HEK293T (cell line): ENCODE data around the gene DNAAF5.

Experiments used
- CTCF ChIA-PET: fragments of 350-600 bp; formaldehyde crosslinking; extraction: SDS; loops from one replicate; lab custom pipeline; 2021; ENCODE audit warnings: antibody characterized with exemption, inconsistent platforms; lab: Yijun Ruan, JAX
- POLR2A ChIA-PET: fragments of 350-600 bp; formaldehyde crosslinking; extraction: SDS; loops from one replicate; lab custom pipeline; 2020; ENCODE audit warnings: antibody characterized with exemption, inconsistent platforms; lab: Yijun Ruan, JAX
- DNase-seq: peaks from one replicate; pipeline ENCODE4 v3.0.0; 2012; ENCODE audit warnings: mixed read lengths; ENCODE audit errors: extremely low spot score
- ARNT ChIP-seq: fragments of 450-650 bp; IDR thresholded peaks from 2 replicates; pipeline ENCODE4 v1.6.1; 2017; ENCODE audit warnings: mild to moderate bottlenecking
- BHLHE40 ChIP-seq: fragments of 450-650 bp; IDR thresholded peaks from 2 replicates; pipeline ENCODE4 v1.6.1; 2016; ENCODE audit warnings: mild to moderate bottlenecking, moderate library complexity, borderline replicate concordance
- CTBP1 ChIP-seq: fragments of 450-650 bp; IDR thresholded peaks from 2 replicates; pipeline ENCODE4 v1.6.1; 2016; ENCODE audit warnings: borderline replicate concordance
- ELF4 ChIP-seq: fragments of 450-650 bp; IDR thresholded peaks from 2 replicates; pipeline ENCODE4 v1.6.1; 2017; ENCODE audit warnings: antibody characterized with exemption
- FOXA1 ChIP-seq: fragments of 450-650 bp; IDR thresholded peaks from 2 replicates; pipeline ENCODE4 v1.6.1; 2016; ENCODE audit warnings: mild to moderate bottlenecking
- FOXK2 ChIP-seq: fragments of 450-650 bp; IDR thresholded peaks from 2 replicates; pipeline ENCODE4 v1.6.1; 2016; ENCODE audit warnings: mild to moderate bottlenecking
- FOXM1 ChIP-seq: fragments of 450-650 bp; IDR thresholded peaks from 2 replicates; pipeline ENCODE4 v1.6.1; 2017; ENCODE audit warnings: mild to moderate bottlenecking, borderline replicate concordance
- HDGF ChIP-seq: fragments of 450-650 bp; IDR thresholded peaks from 2 replicates; pipeline ENCODE4 v1.6.1; 2017; ENCODE audit warnings: antibody characterized with exemption, borderline replicate concordance
- L3MBTL2 ChIP-seq: fragments of 450-650 bp; conservative IDR thresholded peaks from 2 replicates; pipeline ENCODE4 v1.6.1; 2016; ENCODE audit warnings: mild to moderate bottlenecking
- LEF1 ChIP-seq: fragments of 450-650 bp; IDR thresholded peaks from 2 replicates; pipeline ENCODE4 v1.6.1; 2017; ENCODE audit warnings: mild to moderate bottlenecking, borderline replicate concordance
- NFRKB ChIP-seq: fragments of 450-650 bp; IDR thresholded peaks from 2 replicates; pipeline ENCODE4 v1.6.1; 2016; ENCODE audit warnings: mild to moderate bottlenecking, moderate library complexity
- PKNOX1 ChIP-seq: fragments of 450-650 bp; IDR thresholded peaks from 2 replicates; pipeline ENCODE4 v1.6.1; 2016
- SP1 ChIP-seq: fragments of 450-650 bp; IDR thresholded peaks from 2 replicates; pipeline ENCODE4 v1.6.1; 2017
- SUZ12 ChIP-seq: fragments of 450-650 bp; IDR thresholded peaks from 2 replicates; pipeline ENCODE4 v1.6.1; 2016; ENCODE audit warnings: mild to moderate bottlenecking
- TARDBP ChIP-seq: fragments of 450-650 bp; IDR thresholded peaks from 2 replicates; pipeline ENCODE4 v1.6.1; 2016
- ZNF384 ChIP-seq: fragments of 450-650 bp; IDR thresholded peaks from 2 replicates; pipeline ENCODE4 v1.6.1; 2016

DNAAF5 gene

GRCh38 chr7:776381-776780, 49.9 kb downstream of the DNAAF5 start:
- POLR2A ChIA-PET, result no interaction called here
- CTCF ChIA-PET, result no interaction called here
- no peak for DNase-seq
- TF ChIP-seq FOXM1 (no peak), SUZ12 (no peak), PKNOX1 (no peak), LEF1 (no peak), FOXK2 (no peak), TARDBP (no peak), L3MBTL2 (no peak), SP1 (no peak), ELF4 (no peak), CTBP1 (no peak), HDGF (no peak), NFRKB (no peak)

- ChIA-PET POLR2A (no interaction called here), CTCF (no interaction called here)
- no peak for DNase-seq
- TF ChIP-seq ZNF384 (no peak), SP1 (no peak), CTBP1 (no peak)
These were observed 50.7 kb downstream of the DNAAF5 start for GRCh38 chr7:776992-777727.

GRCh38 chr7:777728-778078, 51.2 kb downstream of the DNAAF5 start:
- POLR2A ChIA-PET, result no interaction called here
- CTCF ChIA-PET, result interaction anchor here (0.7 kb wide), 1 partner anchor 10 kb away, joined by 3 read pairs; no protein-coding TSS in a partner anchor
- TF ChIP-seq BHLHE40 (no peak), ELF4 (no peak), SP1 (no peak), PKNOX1 (no peak), TARDBP (no peak), LEF1 (no peak), ZNF384 (no peak), FOXA1 (no peak), FOXM1 (no peak), L3MBTL2 (no peak), SUZ12 (no peak), NFRKB (no peak)
- no peak for DNase-seq

GRCh38 chr7:778271-778967, 51.9 kb downstream of the DNAAF5 start:
- POLR2A ChIA-PET, result no interaction called here
- TF ChIP-seq BHLHE40, result no peak
- CTCF ChIA-PET, result interaction anchor here (0.7 kb wide), 1 partner anchor 10 kb away, joined by 3 read pairs; no protein-coding TSS in a partner anchor

GRCh38 chr7:778968-779451, 52.5 kb downstream of the DNAAF5 start:
- ChIA-PET CTCF (no interaction called here), POLR2A (no interaction called here)
- TF ChIP-seq NFRKB (no peak), LEF1 (no peak), BHLHE40 (no peak), ELF4 (no peak), TARDBP (no peak), ARNT (no peak), SUZ12 (no peak), HDGF (no peak), ZNF384 (no peak), FOXK2 (no peak), FOXM1 (no peak), SP1 (no peak), L3MBTL2 (no peak), CTBP1 (no peak), FOXA1 (no peak), PKNOX1 (no peak)
- no peak for DNase-seq

More at GRCh38 chr7:778271-778967, 51.9 kb downstream of the DNAAF5 start:
- DNase-seq, result no peak

- no peak for DNase-seq
- POLR2A ChIA-PET, result no interaction called here
- CTCF ChIA-PET, result no interaction called here
These were observed 53.0 kb downstream of the DNAAF5 start for GRCh38 chr7:779480-779879.

More at GRCh38 chr7:779480-779879, 53.0 kb downstream of the DNAAF5 start:
- no peak for TF ChIP-seq PKNOX1
- TF ChIP-seq L3MBTL2, result no peak
- TF ChIP-seq SUZ12, result no peak
- TF ChIP-seq FOXK2, result no peak
- no peak for TF ChIP-seq BHLHE40
- TF ChIP-seq LEF1, result no peak
- TF ChIP-seq CTBP1, result no peak
- no peak for TF ChIP-seq ELF4
- no peak for TF ChIP-seq NFRKB
- no peak for TF ChIP-seq HDGF
- no peak for TF ChIP-seq TARDBP
- TF ChIP-seq FOXM1, result no peak
